HG03175 (cell line): Measurements from ENCODE around the gene GIPR.
"Not testable (repeated sequence)": the region's sequence is repeated elsewhere in the genome, so short reads cannot be mapped to it uniquely, and the experiment has no call there.

Experiments used
- ATAC-seq: cut with Tn5 transposase; IDR thresholded peaks from one replicate; pipeline ENCODE4 v1.9.1; 2021; ENCODE audit warnings: mild to moderate bottlenecking, moderate library complexity; ENCODE audit not compliant: unreplicated experiment

GIPR gene

GRCh38 chr19:45645631-45646344 lies 22.2 kb upstream of the GIPR start:
- ATAC-seq, result no peak

- ATAC-seq, result no peak
These were observed 21.7 kb upstream of the GIPR start for GRCh38 chr19:45646345-45646698.

GRCh38 chr19:45650722-45651121 lies 17.3 kb upstream of the GIPR start:
- ATAC-seq, result no peak

GRCh38 chr19:45653634-45654033 lies 14.4 kb upstream of the GIPR start:
- no peak for ATAC-seq

- ATAC-seq, result no peak
These were observed 12.9 kb upstream of the GIPR start for GRCh38 chr19:45655073-45655472.

- no peak for ATAC-seq
These were observed 10.4 kb upstream of the GIPR start for GRCh38 chr19:45657520-45658167.

GRCh38 chr19:45659096-45659729 lies 8.8 kb upstream of the GIPR start:
- ATAC-seq, result no peak

- no peak for ATAC-seq
These were observed 7.4 kb upstream of the GIPR start for GRCh38 chr19:45660636-45661035.

- no peak for ATAC-seq
These were observed 4.2 kb upstream of the GIPR start for GRCh38 chr19:45663800-45664199.

GRCh38 chr19:45664575-45664974 lies 3.4 kb upstream of the GIPR start:
- no peak for ATAC-seq

- peak; percentile 3 for ATAC-seq
These were observed 386 bp downstream of the GIPR start for GRCh38 chr19:45668342-45668871.

- peak; percentile 52 for ATAC-seq
These were observed 2.8 kb downstream of the GIPR start for GRCh38 chr19:45670670-45671453.

GRCh38 chr19:45674946-45675345 lies 6.9 kb downstream of the GIPR start:
- ATAC-seq, result no peak

- no peak for ATAC-seq
These were observed 8.8 kb downstream of the GIPR start for GRCh38 chr19:45676851-45677263.

GRCh38 chr19:45677351-45678230 lies 9.6 kb downstream of the GIPR start:
- ATAC-seq, result peak; percentile 44

- peak; percentile 74 for ATAC-seq
These were observed 13.5 kb downstream of the GIPR start for GRCh38 chr19:45681391-45682015.

GRCh38 chr19:45682117-45682516 lies 14.1 kb downstream of the GIPR start:
- no peak for ATAC-seq

- ATAC-seq, result no peak
These were observed 14.9 kb downstream of the GIPR start for GRCh38 chr19:45682908-45683307.

- ATAC-seq, result not testable (repeated sequence)
These were observed 17.0 kb downstream of the GIPR start for GRCh38 chr19:45685045-45685444.

GRCh38 chr19:45687599-45687998 lies 19.6 kb downstream of the GIPR start:
- ATAC-seq, result no peak
